KMS-11 (cell line): ENCODE results near the gene VAV2.

ENCODE experiments used
- H2AFZ ChIP-seq: fragments of 200-600 bp; sonication (generic); 2 replicates; pipeline ENCODE4 v1.6.1; 2016; ENCODE audit warnings: antibody characterized with exemption, mixed run types, low read depth
- H3K27ac ChIP-seq: fragments of 200-600 bp; sonication (generic); 2 replicates; pipeline ENCODE4 v1.6.1; 2016; ENCODE audit warnings: mild to moderate bottlenecking, mixed run types
- H3K27me3 ChIP-seq: fragments of 200-600 bp; sonication (generic); 2 replicates; pipeline ENCODE4 v1.6.1; 2017; ENCODE audit warnings: mild to moderate bottlenecking, low read depth, mixed run types, moderate library complexity; ENCODE audit not compliant: insufficient read depth
- H3K36me3 ChIP-seq: fragments of 200-600 bp; sonication (generic); 2 replicates; pipeline ENCODE4 v1.6.1; 2017; ENCODE audit warnings: mild to moderate bottlenecking, mixed run types; ENCODE audit not compliant: insufficient read depth
- H3K4me1 ChIP-seq: fragments of 200-600 bp; sonication (generic); 2 replicates; pipeline ENCODE4 v1.6.1; 2016; ENCODE audit warnings: mild to moderate bottlenecking, low read depth, mixed run types; ENCODE audit not compliant: poor library complexity, severe bottlenecking
- H3K4me2 ChIP-seq: fragments of 200-600 bp; sonication (generic); 2 replicates; pipeline ENCODE4 v1.7.0; 2016; ENCODE audit warnings: mild to moderate bottlenecking, mixed run types
- H3K4me3 ChIP-seq: fragments of 200-600 bp; sonication (generic); IDR thresholded peaks from 2 replicates; pipeline ENCODE4 v1.6.1; 2017; ENCODE audit warnings: low read depth, low read length, mixed read lengths; ENCODE audit not compliant: insufficient read depth
- H3K79me2 ChIP-seq: fragments of 200-600 bp; sonication (generic); 2 replicates; pipeline ENCODE4 v1.6.1; 2016; ENCODE audit warnings: low read depth, mixed run types; ENCODE audit not compliant: insufficient read depth
- H3K9ac ChIP-seq: fragments of 200-600 bp; sonication (generic); 2 replicates; pipeline ENCODE4 v1.6.1; 2016; ENCODE audit warnings: mild to moderate bottlenecking, mixed run types
- H4K20me1 ChIP-seq: fragments of 200-600 bp; sonication (generic); 2 replicates; pipeline ENCODE4 v1.6.1; 2016; ENCODE audit warnings: mild to moderate bottlenecking, mixed run types; ENCODE audit not compliant: insufficient read depth
- CTCF ChIP-seq: fragments of 200-600 bp; sonication (generic); conservative IDR thresholded peaks from 2 replicates; pipeline ENCODE4 v1.6.1; 2017; ENCODE audit warnings: low read depth, mild to moderate bottlenecking, antibody characterized with exemption, low read length, moderate library complexity, mixed read lengths

The VAV2 gene

GRCh38 chr9:133942206-133942975 is 49.7 kb downstream of the VAV2 start:
- Histone ChIP-seq H2AFZ (no peak overlapping the region), H3K36me3 (no peaks in the 10 kb centered on the region), H3K79me2 (no peaks in the 10 kb centered on the region), H3K27ac (no peak overlapping the region), H3K4me1 (no peaks in the 10 kb centered on the region), H3K4me3 (no peak overlapping the region), H3K4me2 (no peak overlapping the region), H3K9ac (no peak overlapping the region), H3K27me3 (no peaks in the 10 kb centered on the region), H4K20me1 (no peaks in the 10 kb centered on the region)
- TF ChIP-seq CTCF = no peak

- Histone ChIP-seq H3K4me3 (no peak overlapping the region), H4K20me1 (no peaks in the 10 kb centered on the region), H3K79me2 (no peaks in the 10 kb centered on the region), H3K27ac (no peak overlapping the region), H3K27me3 (no peaks in the 10 kb centered on the region), H3K9ac (no peak overlapping the region), H3K4me2 (no peak overlapping the region), H2AFZ (no peak overlapping the region), H3K4me1 (no peaks in the 10 kb centered on the region), H3K36me3 (no peaks in the 10 kb centered on the region)
- TF ChIP-seq CTCF = no peak
These were observed 52.3 kb downstream of the VAV2 start for GRCh38 chr9:133939845-133940244.

GRCh38 chr9:133939171-133939785 is 52.8 kb downstream of the VAV2 start:
- H3K79me2 ChIP-seq = no peaks in the 10 kb centered on the region
- H3K27me3 ChIP-seq = no peaks in the 10 kb centered on the region
- no peak overlapping the region for H2AFZ ChIP-seq
- H3K36me3 ChIP-seq = no peaks in the 10 kb centered on the region
- no peaks in the 10 kb centered on the region for H4K20me1 ChIP-seq
- no peak overlapping the region for H3K4me3 ChIP-seq
- TF ChIP-seq CTCF = no peak
- H3K27ac ChIP-seq = no peak overlapping the region
- H3K4me1 ChIP-seq = no peaks in the 10 kb centered on the region
- H3K9ac ChIP-seq = no peak overlapping the region
- no peak overlapping the region for H3K4me2 ChIP-seq

GRCh38 chr9:133938753-133939152 is 53.4 kb downstream of the VAV2 start:
- Histone ChIP-seq H3K4me2 (no peak overlapping the region), H3K27ac (no peak overlapping the region), H3K79me2 (no peaks in the 10 kb centered on the region), H3K4me1 (no peaks in the 10 kb centered on the region), H3K27me3 (no peaks in the 10 kb centered on the region), H3K4me3 (no peak overlapping the region), H2AFZ (no peak overlapping the region), H3K9ac (no peak overlapping the region), H3K36me3 (no peaks in the 10 kb centered on the region), H4K20me1 (no peaks in the 10 kb centered on the region)
- no peak for TF ChIP-seq CTCF
